Measurements from ENCODE around the gene ROS1. TPM values are rescaled to one million over a fixed set of nuclear protein-coding genes. Genes with fewer than 3 reads are reported as not detected.

Gene ROS1
- total RNA-seq, 1 donor from 2014 or later = 163 TPM

DNA sequence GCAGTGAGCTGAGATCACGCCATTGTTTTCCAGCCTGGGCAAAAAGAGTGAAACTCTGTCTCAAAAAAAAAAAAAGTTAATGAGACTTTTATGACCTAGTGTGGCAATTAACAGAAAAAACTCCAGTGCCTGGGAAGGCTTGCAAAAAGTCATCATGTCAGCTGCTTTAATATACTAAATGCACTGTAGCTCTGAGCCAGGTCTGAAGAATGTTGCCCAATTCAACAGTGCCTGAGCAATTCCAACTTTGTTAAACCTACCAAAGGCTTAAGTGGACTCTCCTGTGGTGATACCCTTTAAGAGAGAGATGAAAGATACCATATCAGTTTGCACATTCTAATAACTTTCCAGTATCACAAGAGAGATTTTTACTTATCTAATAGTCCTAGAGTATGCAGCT, 6.5 kb upstream of the ROS1 start:
- Histone ChIP-seq H3K9me3 (no peaks in the 10 kb centered on the region), H3K4me3 (no peak overlapping the region), H3K36me3 (no peaks in the 10 kb centered on the region), H3K4me1 (no peaks in the 10 kb centered on the region), H3K27me3 (no peaks in the 10 kb centered on the region), H3K27ac (no peak overlapping the region)
- intact Hi-C loops (cut with DNase I) = no loop called here
- no peak for DNase-seq
- ATAC-seq = peak; percentile 45
- TF ChIP-seq, protein P1, sequence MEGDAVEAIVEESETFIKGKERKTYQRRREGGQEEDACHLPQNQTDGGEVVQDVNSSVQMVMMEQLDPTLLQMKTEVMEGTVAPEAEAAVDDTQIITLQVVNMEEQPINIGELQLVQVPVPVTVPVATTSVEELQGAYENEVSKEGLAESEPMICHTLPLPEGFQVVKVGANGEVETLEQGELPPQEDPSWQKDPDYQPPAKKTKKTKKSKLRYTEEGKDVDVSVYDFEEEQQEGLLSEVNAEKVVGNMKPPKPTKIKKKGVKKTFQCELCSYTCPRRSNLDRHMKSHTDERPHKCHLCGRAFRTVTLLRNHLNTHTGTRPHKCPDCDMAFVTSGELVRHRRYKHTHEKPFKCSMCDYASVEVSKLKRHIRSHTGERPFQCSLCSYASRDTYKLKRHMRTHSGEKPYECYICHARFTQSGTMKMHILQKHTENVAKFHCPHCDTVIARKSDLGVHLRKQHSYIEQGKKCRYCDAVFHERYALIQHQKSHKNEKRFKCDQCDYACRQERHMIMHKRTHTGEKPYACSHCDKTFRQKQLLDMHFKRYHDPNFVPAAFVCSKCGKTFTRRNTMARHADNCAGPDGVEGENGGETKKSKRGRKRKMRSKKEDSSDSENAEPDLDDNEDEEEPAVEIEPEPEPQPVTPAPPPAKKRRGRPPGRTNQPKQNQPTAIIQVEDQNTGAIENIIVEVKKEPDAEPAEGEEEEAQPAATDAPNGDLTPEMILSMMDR (IDR thresholded peaks at IDR 0.05) = no peak

DNA sequence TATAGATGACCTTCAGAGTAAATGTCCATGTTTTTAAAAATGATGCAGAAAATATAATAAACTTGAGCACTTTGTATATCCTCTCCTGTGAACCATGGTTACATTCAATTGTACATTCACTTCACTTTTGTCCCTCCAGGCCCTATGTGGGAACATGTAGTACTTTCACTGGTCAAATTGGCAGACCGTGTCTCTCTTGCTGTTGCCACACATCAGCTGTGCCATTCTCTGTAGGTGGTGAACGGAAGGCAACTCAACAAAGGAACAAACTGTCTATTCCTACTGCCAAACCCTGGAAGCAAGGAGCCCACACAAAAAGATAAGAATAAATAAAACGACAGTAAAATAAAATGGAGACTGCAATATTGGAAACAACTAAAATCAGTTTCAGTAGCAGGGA, 2.0 kb downstream of the ROS1 start:
- Histone ChIP-seq H3K36me3 (no peaks in the 10 kb centered on the region), H3K27ac (peak overlapping the region; percentile 81), H3K27me3 (peaks cover 4% of the 10 kb centered on the region), H3K4me1 (no peaks in the 10 kb centered on the region), H3K9me3 (no peaks in the 10 kb centered on the region), H3K4me3 (peak overlapping the region; percentile 44)
- no peak for DNase-seq
- TF ChIP-seq, protein P1 (IDR thresholded peaks at IDR 0.05) = no peak
- intact Hi-C loops (cut with DNase I) = no loop called here
- ATAC-seq = peak; percentile 85

DNA sequence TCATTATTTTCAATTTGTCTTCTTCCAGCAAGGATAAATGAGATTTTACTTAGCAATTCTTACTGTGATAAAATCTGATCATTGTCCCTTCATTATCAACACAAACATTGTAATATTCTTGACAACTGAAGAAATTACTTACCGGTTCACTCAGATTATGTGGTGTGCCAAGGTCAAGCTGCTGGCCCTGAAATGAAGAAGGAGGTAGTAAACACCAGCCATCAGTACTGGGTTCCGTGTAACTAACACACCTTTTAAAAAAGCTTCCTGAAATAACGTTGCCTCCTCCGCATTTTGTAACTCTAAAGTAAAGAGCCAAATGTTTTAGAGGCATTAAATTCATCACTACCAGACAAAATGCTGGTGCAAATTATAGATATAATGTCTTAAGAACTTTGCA, 7.4 kb downstream of the ROS1 start:
- H3K27me3 ChIP-seq = peaks cover 4% of the 10 kb centered on the region
- intact Hi-C loops (cut with DNase I) = no loop called here
- H3K27ac ChIP-seq = no peak overlapping the region
- no peak for DNase-seq
- no peaks in the 10 kb centered on the region for H3K9me3 ChIP-seq
- TF ChIP-seq, protein P1 (IDR thresholded peaks at IDR 0.05) = no peak
- H3K4me1 ChIP-seq = no peaks in the 10 kb centered on the region
- no peak for ATAC-seq
- H3K36me3 ChIP-seq = no peaks in the 10 kb centered on the region
- peak overlapping the region; percentile 44 for H3K4me3 ChIP-seq

DNA sequence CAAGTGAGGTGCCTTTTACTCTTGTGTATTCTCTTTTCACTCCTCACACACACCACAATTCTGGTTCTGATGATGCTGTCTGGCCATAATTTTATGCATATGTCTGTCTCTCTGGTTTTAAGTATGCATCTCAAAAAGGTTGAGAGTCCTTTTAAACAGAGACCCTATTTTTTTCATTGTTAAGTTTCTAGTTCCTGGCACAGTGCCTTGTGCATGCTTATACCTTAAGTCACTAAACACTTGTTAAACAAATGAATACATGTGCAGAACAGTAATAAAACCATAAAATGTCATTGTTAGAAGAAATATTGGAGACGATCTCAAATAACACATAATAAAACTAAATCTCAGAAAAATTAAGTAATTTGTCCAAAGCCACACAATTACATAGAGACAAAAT, 7.9 kb downstream of the ROS1 start:
- no peak for ATAC-seq
- H3K9me3 ChIP-seq = no peaks in the 10 kb centered on the region
- H3K27me3 ChIP-seq = peaks cover 4% of the 10 kb centered on the region
- no peaks in the 10 kb centered on the region for H3K4me1 ChIP-seq
- no peak overlapping the region for H3K4me3 ChIP-seq
- DNase-seq = no peak
- H3K36me3 ChIP-seq = no peaks in the 10 kb centered on the region
- intact Hi-C loops (cut with DNase I) = no loop called here
- TF ChIP-seq, protein P1 (IDR thresholded peaks at IDR 0.05) = no peak
- no peak overlapping the region for H3K27ac ChIP-seq

DNA sequence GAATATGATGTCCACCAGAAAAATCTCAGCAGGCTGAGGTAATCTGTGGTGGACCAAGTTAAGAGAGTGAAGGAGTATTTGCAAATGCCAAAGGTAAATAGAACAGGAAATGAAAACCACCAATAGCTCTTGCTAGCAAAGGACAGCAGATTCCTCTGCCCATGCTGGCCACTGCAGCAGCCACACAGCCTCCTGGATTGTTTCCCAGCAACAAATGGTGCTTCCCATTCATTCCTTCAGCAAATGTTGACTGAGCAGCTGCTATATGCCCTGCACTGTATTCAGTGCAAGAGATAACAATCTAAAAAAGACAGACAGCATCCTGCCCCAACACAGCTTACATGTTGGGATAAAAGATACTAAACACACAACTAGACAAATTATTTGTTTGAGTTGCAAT, 11.0 kb downstream of the ROS1 start:
- Histone ChIP-seq H3K9me3 (no peaks in the 10 kb centered on the region), H3K36me3 (no peaks in the 10 kb centered on the region), H3K4me1 (no peaks in the 10 kb centered on the region), H3K27ac (no peak overlapping the region), H3K4me3 (no peak overlapping the region), H3K27me3 (peaks cover 4% of the 10 kb centered on the region)
- no peak for DNase-seq
- peak; percentile 52 for ATAC-seq
- intact Hi-C loops (cut with DNase I) = no loop called here
- TF ChIP-seq, protein P1 (IDR thresholded peaks at IDR 0.05) = no peak

DNA sequence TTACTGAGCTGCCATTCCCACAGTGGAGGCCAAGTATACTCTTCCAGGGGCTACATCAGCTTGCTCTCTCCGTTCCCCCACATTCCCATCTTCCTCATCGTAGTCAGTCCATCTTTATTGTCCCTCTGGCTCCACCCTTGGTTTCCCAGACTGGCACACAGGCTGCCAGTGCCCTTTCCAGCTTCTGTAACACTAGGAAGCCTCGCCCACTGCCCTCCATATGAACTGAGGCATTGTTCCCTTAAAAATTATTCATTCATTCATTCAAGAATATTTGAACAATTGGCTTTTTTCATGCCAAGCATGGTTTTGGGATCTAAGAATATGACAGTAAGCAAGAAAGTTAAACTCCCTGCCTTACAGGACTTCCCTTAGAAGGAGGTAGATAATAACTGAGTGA, 14.3 kb downstream of the ROS1 start:
- no peaks in the 10 kb centered on the region for H3K36me3 ChIP-seq

More for the DNA sequence above, 14.3 kb downstream of the ROS1 start:
- TF ChIP-seq, protein P1 (IDR thresholded peaks at IDR 0.05) = no peak
- H3K27ac ChIP-seq = no peak overlapping the region
- H3K4me3 ChIP-seq = no peak overlapping the region
- intact Hi-C loops (cut with DNase I) = no loop called here
- H3K9me3 ChIP-seq = no peaks in the 10 kb centered on the region
- ATAC-seq (no peak), DNase-seq (no peak)
- H3K27me3 ChIP-seq = peaks cover 4% of the 10 kb centered on the region
- H3K4me1 ChIP-seq = no peaks in the 10 kb centered on the region
